BE2C (cell line): ENCODE data around the gene C1orf198.
A peak's percentile ranks its signal among the peaks of the same experiment; 100 is the strongest.

Experiments
- DNase-seq: peaks from one replicate; pipeline ENCODE4 v3.0.0-alpha.2; 2020
- H3K27me3 ChIP-seq: fragments of 250-450 bp; sonication (Bioruptor Pico); 2 replicates; pipeline ENCODE4 v1.5.1; 2020; ENCODE audit warnings: mild to moderate bottlenecking
- H3K36me3 ChIP-seq: fragments of 250-450 bp; sonication (Bioruptor Pico); 2 replicates; pipeline ENCODE4 v1.5.1; 2020; ENCODE audit warnings: mild to moderate bottlenecking
- H3K4me1 ChIP-seq: fragments of 250-450 bp; sonication (Bioruptor Pico); 2 replicates; pipeline ENCODE4 v1.5.1; 2020
- H3K4me3 ChIP-seq: 2 replicates; pipeline ENCODE4 v1.5.1; 2011; ENCODE audit warnings: low read depth, low read length
- H3K9me3 ChIP-seq: fragments of 250-450 bp; sonication (Bioruptor Pico); 2 replicates; pipeline ENCODE4 v1.5.1; 2020
- TF ChIP-seq, protein P1 (sequence below): IDR thresholded peaks from 2 replicates; pipeline ENCODE4 v1.5.1; 2012; ENCODE audit warnings: mild to moderate bottlenecking, low read depth, low read length

C1orf198 gene

DNA sequence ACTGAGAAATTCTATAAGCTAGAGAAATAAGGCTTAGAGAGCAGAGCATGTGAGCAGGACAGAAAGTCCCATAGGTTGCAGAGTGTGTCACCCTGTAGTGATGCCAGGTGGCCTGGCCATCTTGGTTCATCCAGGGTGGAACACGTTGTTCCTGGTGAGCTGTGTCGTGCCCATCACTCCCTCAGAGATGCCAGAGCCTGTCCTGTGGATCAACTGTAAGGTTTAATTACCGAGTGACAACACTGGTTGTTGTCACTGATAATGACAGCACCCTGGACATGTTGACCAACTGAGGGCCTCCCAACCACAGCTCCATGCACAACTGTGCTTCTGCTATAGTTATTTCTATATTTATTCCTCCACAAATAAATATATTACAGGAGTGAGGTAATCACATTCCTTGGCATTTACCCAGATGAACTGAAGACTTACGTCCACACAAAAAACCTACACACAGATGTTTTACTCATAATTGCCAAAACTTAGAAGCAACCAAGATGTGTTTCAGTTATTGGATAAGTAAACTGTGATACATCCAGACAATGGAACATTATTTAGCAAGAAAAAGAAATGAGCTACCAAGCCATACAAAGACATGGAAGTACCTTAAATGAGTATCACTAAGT, 6.2 kb downstream of the C1orf198 start:
- DNase-seq: no peak
- H3K9me3 ChIP-seq: no peaks in the 10 kb centered on the region
- no peaks in the 10 kb centered on the region for H3K27me3 ChIP-seq
- no peak overlapping the region for H3K4me3 ChIP-seq
- TF ChIP-seq, protein P1, sequence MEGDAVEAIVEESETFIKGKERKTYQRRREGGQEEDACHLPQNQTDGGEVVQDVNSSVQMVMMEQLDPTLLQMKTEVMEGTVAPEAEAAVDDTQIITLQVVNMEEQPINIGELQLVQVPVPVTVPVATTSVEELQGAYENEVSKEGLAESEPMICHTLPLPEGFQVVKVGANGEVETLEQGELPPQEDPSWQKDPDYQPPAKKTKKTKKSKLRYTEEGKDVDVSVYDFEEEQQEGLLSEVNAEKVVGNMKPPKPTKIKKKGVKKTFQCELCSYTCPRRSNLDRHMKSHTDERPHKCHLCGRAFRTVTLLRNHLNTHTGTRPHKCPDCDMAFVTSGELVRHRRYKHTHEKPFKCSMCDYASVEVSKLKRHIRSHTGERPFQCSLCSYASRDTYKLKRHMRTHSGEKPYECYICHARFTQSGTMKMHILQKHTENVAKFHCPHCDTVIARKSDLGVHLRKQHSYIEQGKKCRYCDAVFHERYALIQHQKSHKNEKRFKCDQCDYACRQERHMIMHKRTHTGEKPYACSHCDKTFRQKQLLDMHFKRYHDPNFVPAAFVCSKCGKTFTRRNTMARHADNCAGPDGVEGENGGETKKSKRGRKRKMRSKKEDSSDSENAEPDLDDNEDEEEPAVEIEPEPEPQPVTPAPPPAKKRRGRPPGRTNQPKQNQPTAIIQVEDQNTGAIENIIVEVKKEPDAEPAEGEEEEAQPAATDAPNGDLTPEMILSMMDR: no peak
- H3K4me1 ChIP-seq: peaks cover 2% of the 10 kb centered on the region; the same call in 1 of the 2 replicates
- H3K36me3 ChIP-seq: no peaks in the 10 kb centered on the region

DNA sequence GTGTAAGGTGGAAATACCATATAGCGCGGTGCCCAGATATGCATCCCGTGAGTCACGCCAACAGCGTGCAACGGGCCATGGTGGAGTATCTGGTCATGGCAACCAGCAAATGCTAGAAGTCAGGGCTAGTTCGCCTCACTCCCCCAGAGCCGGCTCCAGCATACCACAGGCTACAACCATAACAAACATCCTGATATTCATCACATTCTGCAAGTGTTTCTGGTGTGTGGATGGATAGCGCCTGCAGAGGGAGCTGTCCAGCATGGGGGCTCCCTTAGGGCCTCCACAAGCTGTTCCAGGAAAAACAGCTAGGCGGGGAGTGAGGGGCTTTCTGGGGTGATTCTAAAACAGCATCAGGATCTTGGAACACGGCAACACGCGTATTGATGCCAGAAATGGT, 6.8 kb downstream of the C1orf198 start:
- Histone ChIP-seq H3K9me3 (no peaks in the 10 kb centered on the region), H3K27me3 (no peaks in the 10 kb centered on the region), H3K36me3 (no peaks in the 10 kb centered on the region), H3K4me1 (0 out of 2 replicates have a peak, but pooled peaks cover 2% of the 10 kb centered on the region), H3K4me3 (no peak overlapping the region)
- TF ChIP-seq, protein P1: 0 out of 2 replicates have a peak, but pooled peaks have one; percentile 15
- DNase-seq: no peak

DNA sequence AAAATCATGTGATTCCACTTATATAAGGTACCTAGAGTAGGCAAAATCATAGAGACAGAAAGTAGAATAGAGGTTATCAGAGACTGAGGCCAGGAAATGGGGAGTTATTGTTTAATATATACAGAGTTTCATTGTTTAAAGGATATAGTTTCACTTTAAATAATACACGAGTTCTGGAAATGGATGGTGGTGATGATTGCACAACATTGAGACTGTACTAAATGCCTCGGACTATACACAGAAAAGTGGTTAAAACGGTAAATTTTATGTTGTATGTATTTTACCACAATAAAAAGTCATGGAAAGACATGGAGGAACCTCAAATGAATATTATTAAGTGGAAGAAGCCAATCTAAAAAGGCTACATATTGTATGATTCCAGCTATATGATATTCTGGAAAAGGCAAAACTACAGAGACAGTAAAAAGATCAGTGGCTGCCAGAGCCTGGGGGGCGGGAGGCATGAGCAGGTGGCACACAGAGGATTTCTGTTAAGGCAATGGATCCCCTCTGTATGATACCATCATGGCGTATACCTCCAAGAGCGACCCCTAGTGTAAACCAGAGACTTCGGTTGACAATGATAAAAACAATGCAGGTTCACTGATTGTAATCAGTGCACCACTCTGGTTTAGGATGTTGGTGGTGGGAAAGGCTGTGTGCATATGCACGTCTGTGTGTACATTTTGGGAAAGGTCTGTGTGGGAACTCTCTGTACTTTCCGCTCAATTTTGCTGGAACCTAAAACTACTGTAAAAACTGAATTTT, 7.5 kb downstream of the C1orf198 start:
- TF ChIP-seq, protein P1: peak; percentile 38
- Histone ChIP-seq H3K4me3 (no peak overlapping the region), H3K27me3 (no peaks in the 10 kb centered on the region), H3K9me3 (no peaks in the 10 kb centered on the region), H3K36me3 (no peaks in the 10 kb centered on the region), H3K4me1 (0 out of 2 replicates have a peak, but pooled peaks cover 2% of the 10 kb centered on the region)
- DNase-seq: no peak

DNA sequence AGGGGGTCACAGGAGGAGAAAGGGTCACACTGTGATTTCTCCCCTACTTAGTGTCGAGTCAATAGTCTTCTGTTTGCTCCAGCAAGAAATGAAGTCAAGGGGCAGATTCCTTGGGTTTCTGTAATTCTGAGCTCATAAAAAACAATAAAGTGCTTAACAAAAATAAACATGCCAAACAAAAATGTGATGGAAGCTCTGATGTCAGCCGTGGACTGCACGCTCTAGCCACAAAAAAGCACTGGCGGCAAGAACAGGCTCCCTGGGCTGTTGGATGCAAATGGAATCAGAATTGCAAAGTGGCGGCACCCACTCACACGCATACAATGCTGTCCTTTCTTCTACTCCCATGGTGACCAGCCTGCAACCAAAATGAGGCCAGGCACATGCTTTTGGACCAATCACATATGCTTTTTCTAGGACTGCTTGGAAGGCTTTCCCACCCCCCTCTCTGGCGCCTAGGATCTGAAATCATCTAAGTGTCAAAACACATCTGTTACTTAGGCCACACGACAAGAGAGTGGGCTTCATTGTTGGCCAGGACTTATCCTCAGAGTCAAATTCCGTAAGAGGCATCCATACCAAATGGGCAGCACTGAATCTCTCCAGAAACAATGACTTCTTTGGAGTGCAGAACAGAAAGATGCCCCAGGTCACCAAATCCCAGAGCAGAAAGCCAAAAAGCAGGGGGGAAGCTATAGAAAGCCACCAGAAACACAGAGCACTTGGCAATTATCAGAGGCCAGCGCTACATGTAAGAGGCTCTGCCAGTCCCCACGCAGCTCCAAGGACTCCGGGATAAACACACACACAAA, 9.2 kb downstream of the C1orf198 start:
- no peaks in the 10 kb centered on the region for H3K4me1 ChIP-seq
- DNase-seq: no peak
- no peak overlapping the region for H3K4me3 ChIP-seq
- TF ChIP-seq, protein P1: no peak
- H3K9me3 ChIP-seq: no peaks in the 10 kb centered on the region
- no peaks in the 10 kb centered on the region for H3K27me3 ChIP-seq
- H3K36me3 ChIP-seq: no peaks in the 10 kb centered on the region

DNA sequence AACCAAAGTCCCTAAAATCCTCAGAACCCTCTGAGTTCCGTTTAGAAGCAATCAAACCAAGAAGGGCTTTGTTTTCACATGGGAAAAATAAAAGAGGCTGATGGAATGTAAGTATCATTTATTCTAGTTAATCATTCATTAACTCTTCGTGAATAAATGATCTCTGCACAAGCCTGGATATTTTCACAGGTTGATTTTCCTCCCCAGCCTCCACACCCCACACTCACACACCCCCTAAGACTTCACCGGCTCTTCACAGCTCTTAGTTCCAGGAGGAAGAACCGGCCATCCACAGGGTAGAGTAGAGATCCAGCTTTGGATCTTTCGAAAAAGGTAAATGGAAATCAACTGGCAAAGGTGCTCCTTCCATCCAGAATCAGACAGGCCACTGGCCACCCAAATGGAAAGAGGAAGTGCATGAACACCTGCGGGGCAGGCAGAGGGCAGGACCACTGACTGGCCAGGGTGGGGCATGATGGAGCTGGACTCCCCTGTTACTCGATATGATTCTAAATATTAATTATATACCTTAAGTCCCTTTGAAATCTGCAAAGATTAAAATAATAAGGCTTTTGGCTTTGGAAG, 10.0 kb downstream of the C1orf198 start:
- Histone ChIP-seq H3K4me3 (no peak overlapping the region), H3K9me3 (no peaks in the 10 kb centered on the region), H3K36me3 (no peaks in the 10 kb centered on the region), H3K4me1 (no peaks in the 10 kb centered on the region), H3K27me3 (no peaks in the 10 kb centered on the region)
- TF ChIP-seq, protein P1: no peak
- no peak for DNase-seq
